Liver (tissue), 9 donors: Measurements from ENCODE around the gene GBGT1. TPM values are rescaled to one million over a fixed set of nuclear protein-coding genes. Genes with fewer than 3 reads are reported as not detected.
A peak's percentile ranks its signal among the peaks of the same experiment; 100 is the strongest.

Experiments used
- DNase-seq: peaks from one replicate; pipeline ENCODE4 v3.0.0-alpha.2; 2017; ENCODE audit warnings: low spot score
- H3K27ac ChIP-seq, 2 donors: one replicate each; pipeline ENCODE4 v1.7.0; 2013; ENCODE audit warnings: inconsistent platforms in 2 of 2, low read length in 2 of 2, control low read depth in 1 of 2, low read depth in 1 of 2, mild to moderate bottlenecking in 1 of 2
- H3K27me3 ChIP-seq, 4 donors: one replicate each; pipeline versions ENCODE4 v1.6.1 to v1.7.0; 2013; ENCODE audit warnings: low read length in 3 of 4, inconsistent platforms in 1 of 4, mild to moderate bottlenecking in 1 of 4, moderate library complexity in 1 of 4; ENCODE audit not compliant: control insufficient read depth in 4 of 4, insufficient read depth in 4 of 4
- H3K36me3 ChIP-seq, 4 donors: one replicate each; pipeline versions ENCODE4 v1.6.1 to v1.7.0; 2013; ENCODE audit warnings: low read length in 3 of 4, mild to moderate bottlenecking in 3 of 4, low read depth in 1 of 4, moderate library complexity in 1 of 4; ENCODE audit not compliant: control insufficient read depth in 4 of 4, insufficient read depth in 3 of 4
- H3K4me1 ChIP-seq, 4 donors: one replicate each; pipeline versions ENCODE4 v1.6.1 to v1.7.0; 2013; ENCODE audit warnings: low read length in 3 of 4, mild to moderate bottlenecking in 3 of 4, moderate library complexity in 1 of 4; ENCODE audit not compliant: control insufficient read depth in 4 of 4, insufficient read depth in 4 of 4
- H3K4me3 ChIP-seq, 3 donors: one replicate each; pipeline versions ENCODE4 v1.6.1 to v1.7.0; 2013; ENCODE audit warnings: low read length in 3 of 3, control low read depth in 1 of 3, low read depth in 1 of 3, mild to moderate bottlenecking in 1 of 3
- H3K9ac ChIP-seq, 2 donors: one replicate each; pipeline ENCODE4 v1.7.0; 2013; ENCODE audit warnings: low read length in 2 of 2, mild to moderate bottlenecking in 2 of 2, moderate library complexity in 2 of 2, control low read depth in 1 of 2, low read depth in 1 of 2
- H3K9me3 ChIP-seq, 4 donors: one replicate each; pipeline versions ENCODE4 v1.6.1 to v1.7.0; 2013; ENCODE audit warnings: low read length in 3 of 4; ENCODE audit not compliant: control insufficient read depth in 4 of 4
- EGR1 ChIP-seq, 2 donors: IDR thresholded peaks; 2 replicates each; pipeline ENCODE4 v1.6.1; 2016 to 2018; ENCODE audit warnings: antibody characterized with exemption in 2 of 2, low read depth in 2 of 2
- FOXA1 ChIP-seq: IDR thresholded peaks from 2 replicates; pipeline ENCODE4 v1.6.1; 2016; ENCODE audit warnings: antibody characterized with exemption
- FOXA2 ChIP-seq: IDR thresholded peaks from 2 replicates; pipeline ENCODE4 v1.6.1; 2016; ENCODE audit warnings: antibody characterized with exemption
- HNF4A ChIP-seq, 2 donors: conservative IDR thresholded peaks; 2 replicates each; pipeline ENCODE4 v1.6.1; 2016; ENCODE audit warnings: antibody characterized with exemption in 2 of 2, mild to moderate bottlenecking in 2 of 2
- HNF4G ChIP-seq: IDR thresholded peaks from 2 replicates; pipeline ENCODE4 v1.6.1; 2016; ENCODE audit warnings: antibody characterized with exemption
- JUND ChIP-seq, 2 donors: IDR thresholded peaks; 2 replicates each; pipeline ENCODE4 v1.6.1; 2016; ENCODE audit warnings: antibody characterized with exemption in 2 of 2
- NR2F2 ChIP-seq: IDR thresholded peaks from 2 replicates; pipeline ENCODE4 v1.6.1; 2016; ENCODE audit warnings: antibody characterized with exemption
- RAD21 ChIP-seq, 2 donors: IDR thresholded peaks; 2 replicates each; pipeline ENCODE4 v1.6.1; 2016; ENCODE audit warnings: antibody characterized with exemption in 2 of 2, mild to moderate bottlenecking in 2 of 2
- RXRA ChIP-seq, 2 donors: IDR thresholded peaks; 2 replicates each; pipeline ENCODE4 v1.6.1; 2017 to 2018; ENCODE audit warnings: antibody characterized with exemption in 2 of 2, mild to moderate bottlenecking in 1 of 2
- SP1 ChIP-seq: IDR thresholded peaks from 2 replicates; pipeline ENCODE4 v1.6.1; 2018; ENCODE audit warnings: antibody characterized with exemption, mild to moderate bottlenecking
- TAF1 ChIP-seq: conservative IDR thresholded peaks from 2 replicates; pipeline ENCODE4 v1.6.1; 2016; ENCODE audit warnings: antibody characterized with exemption, mild to moderate bottlenecking
- YY1 ChIP-seq: IDR thresholded peaks from 2 replicates; pipeline ENCODE4 v1.6.1; 2016; ENCODE audit warnings: antibody characterized with exemption, mild to moderate bottlenecking
- WGBS: extraction: QIAGEN DNeasy Blood & Tissue Kit; methylation state at CpG from one replicate; pipeline ENCODE4 v1.1.7; 2013; 5-methylcytosine and 5-hydroxymethylcytosine counted together
- polyA plus RNA-seq, 2 donors: library from polyadenylated mRNA; stranded (reverse) in 1 of 2; unstranded in 1 of 2; fragments of 200-250 nt in 1 of 2; fragments of >200 nt in 1 of 2; fragmentation: Nextera tagmentation in 1 of 2; extraction: Ambion mirVana in 1 of 2; gene quantifications; one replicate each; pipeline versions ENCODE4 v1.2.1 to v1.2.3, GENCODE V29; 2013 to 2015
- total RNA-seq, 2 donors: library from RNA; depleted of rRNA; stranded (reverse); fragments of >200 nt; gene quantifications; one replicate each; pipeline ENCODE4 v1.2.3, GENCODE V29; 2014
- TF ChIP-seq, protein P1 (sequence below): IDR thresholded peaks from 2 replicates; pipeline ENCODE4 v1.6.1; 2016; ENCODE audit warnings: antibody characterized with exemption
- TF ChIP-seq, protein P2 (sequence below): IDR thresholded peaks from 2 replicates; pipeline ENCODE4 v1.6.1; 2016; ENCODE audit warnings: antibody characterized with exemption
- TF ChIP-seq, protein P3 (sequence below): fragments of 150-350 bp; IDR thresholded peaks from 2 replicates; pipeline ENCODE4 v1.5.1; 2017; ENCODE audit warnings: improper control_type of control experiment, low read depth, low read length; ENCODE audit not compliant: missing input control
- TF ChIP-seq, protein P4 (sequence below): IDR thresholded peaks from 2 replicates; pipeline ENCODE4 v1.6.1; 2016; ENCODE audit warnings: antibody characterized with exemption, mild to moderate bottlenecking
- TF ChIP-seq, protein P5 (sequence below): IDR thresholded peaks from 2 replicates; pipeline ENCODE4 v1.6.1; 2016; ENCODE audit warnings: antibody characterized with exemption
- donor health status: healthy.
- donor health status: healthy.
- donor health status: healthy.
- donor health status: healthy.
- donor health status: healthy.

Gene GBGT1
- total and polyA plus RNA-seq, 4 donors: 0.33 to 25.7 (median 2.3) TPM

DNA sequence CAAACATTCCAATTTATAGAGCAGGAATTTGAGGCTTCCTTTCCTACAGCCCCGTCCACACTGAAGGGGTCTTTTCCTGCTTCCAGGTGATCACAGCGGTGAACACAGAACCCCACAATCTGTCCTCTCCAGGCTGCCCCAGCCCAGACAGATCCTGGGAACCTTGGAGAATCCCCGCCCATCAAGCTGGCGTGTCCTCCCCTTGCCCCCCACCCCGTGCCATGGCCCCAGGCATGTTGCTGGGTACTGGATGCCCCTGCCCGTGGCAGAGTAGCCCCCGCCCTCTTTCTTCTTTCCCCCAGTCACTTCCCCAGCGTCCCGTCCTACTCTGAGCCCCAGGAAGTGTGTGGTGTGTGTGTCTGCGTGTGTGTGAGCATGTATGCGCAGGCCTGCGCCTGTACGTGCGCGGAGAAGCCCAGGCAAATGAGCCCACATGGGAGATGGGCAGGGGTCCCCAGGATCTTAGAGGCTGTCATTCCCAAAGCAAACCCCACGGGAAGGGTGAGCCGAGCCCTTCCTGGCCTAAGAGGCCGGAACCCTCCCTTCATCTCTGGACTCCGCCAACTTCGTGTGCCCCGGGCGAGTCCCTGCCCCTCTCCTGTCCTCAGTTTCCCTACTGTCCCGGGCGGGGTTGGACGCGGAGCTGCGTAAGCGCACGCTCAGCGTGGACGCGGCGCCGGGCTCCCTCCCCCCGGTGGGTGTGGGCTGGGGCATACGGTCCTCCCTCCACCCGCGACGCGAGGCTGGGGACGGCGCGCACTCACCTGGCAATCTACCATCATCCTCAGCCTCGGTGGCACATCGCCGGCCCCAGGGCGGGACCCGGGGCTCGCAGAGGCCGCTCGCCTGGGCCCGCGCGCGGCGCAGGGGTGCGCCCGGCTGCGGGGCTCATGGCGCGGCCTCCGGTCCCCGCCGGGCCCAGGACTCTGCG is 15.2 kb downstream of the GBGT1 start (continued):
- TF ChIP-seq, protein P1, sequence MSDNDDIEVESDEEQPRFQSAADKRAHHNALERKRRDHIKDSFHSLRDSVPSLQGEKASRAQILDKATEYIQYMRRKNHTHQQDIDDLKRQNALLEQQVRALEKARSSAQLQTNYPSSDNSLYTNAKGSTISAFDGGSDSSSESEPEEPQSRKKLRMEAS: no peak
- TF ChIP-seq SP1: no peak
- TF ChIP-seq RXRA (IDR thresholded peaks at IDR 0.05): no peak
- no peak for TF ChIP-seq HNF4A (conservative IDR thresholded peaks at IDR 0.05)

DNA sequence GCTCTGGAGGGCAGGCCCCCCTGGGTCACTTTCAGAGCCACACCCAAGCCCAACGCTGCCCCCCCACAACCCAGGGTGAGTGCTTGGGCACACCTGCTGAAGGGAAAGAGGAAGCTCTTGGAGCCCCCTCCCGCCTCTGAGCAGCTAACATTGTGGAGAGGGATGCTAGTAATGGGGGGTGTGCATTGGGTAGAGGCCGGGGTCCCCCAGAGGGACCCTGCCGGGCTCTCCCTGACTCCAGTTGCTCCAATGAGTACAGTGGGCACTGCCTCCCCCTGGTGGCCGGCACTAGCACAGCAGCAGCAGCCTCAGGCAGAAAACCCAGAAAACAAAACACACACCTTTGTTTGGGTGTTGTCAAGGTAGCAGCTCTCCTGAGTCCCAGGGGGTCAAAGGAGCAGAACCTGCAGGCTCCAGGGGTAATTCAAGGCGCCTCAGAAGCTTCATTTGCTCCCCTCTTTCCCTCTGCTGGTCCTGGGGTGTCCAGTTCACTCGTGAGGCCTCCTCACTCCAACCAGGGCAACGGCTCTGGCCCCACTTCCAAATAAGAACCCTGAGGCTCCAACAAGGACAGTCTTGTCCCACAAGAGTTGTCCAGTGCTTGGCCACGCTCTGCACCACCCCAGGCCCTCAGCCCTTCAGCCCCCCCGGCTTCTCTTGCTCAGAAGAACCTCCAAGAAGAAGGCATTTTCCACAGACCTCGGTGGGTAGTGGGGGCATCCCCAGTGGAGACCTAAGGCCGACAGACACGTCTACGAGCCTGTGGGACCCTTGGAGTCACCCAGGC is 16.1 kb downstream of the GBGT1 start:
- peak overlapping the region; percentile 3 to 5 for H3K27ac ChIP-seq
- H3K4me1 ChIP-seq: peaks cover 5 to 35% (median 16%) of the 10 kb centered on the region in 4 donors
- no peaks in the 10 kb centered on the region for H3K36me3 ChIP-seq
- H3K9me3 ChIP-seq: no peaks in the 10 kb centered on the region
- no peak overlapping the region for H3K4me3 ChIP-seq
- TF ChIP-seq SP1 (no peak), FOXA2 (no peak), NR2F2 (no peak), HNF4G (no peak), FOXA1 (no peak), TAF1 (no peak), HNF4A (conservative IDR thresholded peaks at IDR 0.05) (no peak), RXRA (IDR thresholded peaks at IDR 0.05) (no peak), JUND (IDR thresholded peaks at IDR 0.05) (no peak), RAD21 (IDR thresholded peaks at IDR 0.05) (peak; percentile 85 to 89), YY1 (no peak), EGR1 (IDR thresholded peaks at IDR 0.05; ENCODE audit: low read depth in 2 of 2) (no peak)
- TF ChIP-seq, protein P2, sequence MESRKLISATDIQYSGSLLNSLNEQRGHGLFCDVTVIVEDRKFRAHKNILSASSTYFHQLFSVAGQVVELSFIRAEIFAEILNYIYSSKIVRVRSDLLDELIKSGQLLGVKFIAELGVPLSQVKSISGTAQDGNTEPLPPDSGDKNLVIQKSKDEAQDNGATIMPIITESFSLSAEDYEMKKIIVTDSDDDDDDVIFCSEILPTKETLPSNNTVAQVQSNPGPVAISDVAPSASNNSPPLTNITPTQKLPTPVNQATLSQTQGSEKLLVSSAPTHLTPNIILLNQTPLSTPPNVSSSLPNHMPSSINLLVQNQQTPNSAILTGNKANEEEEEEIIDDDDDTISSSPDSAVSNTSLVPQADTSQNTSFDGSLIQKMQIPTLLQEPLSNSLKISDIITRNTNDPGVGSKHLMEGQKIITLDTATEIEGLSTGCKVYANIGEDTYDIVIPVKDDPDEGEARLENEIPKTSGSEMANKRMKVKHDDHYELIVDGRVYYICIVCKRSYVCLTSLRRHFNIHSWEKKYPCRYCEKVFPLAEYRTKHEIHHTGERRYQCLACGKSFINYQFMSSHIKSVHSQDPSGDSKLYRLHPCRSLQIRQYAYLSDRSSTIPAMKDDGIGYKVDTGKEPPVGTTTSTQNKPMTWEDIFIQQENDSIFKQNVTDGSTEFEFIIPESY: no peak
- TF ChIP-seq, protein P3, sequence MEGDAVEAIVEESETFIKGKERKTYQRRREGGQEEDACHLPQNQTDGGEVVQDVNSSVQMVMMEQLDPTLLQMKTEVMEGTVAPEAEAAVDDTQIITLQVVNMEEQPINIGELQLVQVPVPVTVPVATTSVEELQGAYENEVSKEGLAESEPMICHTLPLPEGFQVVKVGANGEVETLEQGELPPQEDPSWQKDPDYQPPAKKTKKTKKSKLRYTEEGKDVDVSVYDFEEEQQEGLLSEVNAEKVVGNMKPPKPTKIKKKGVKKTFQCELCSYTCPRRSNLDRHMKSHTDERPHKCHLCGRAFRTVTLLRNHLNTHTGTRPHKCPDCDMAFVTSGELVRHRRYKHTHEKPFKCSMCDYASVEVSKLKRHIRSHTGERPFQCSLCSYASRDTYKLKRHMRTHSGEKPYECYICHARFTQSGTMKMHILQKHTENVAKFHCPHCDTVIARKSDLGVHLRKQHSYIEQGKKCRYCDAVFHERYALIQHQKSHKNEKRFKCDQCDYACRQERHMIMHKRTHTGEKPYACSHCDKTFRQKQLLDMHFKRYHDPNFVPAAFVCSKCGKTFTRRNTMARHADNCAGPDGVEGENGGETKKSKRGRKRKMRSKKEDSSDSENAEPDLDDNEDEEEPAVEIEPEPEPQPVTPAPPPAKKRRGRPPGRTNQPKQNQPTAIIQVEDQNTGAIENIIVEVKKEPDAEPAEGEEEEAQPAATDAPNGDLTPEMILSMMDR: peak; percentile 94
- TF ChIP-seq, protein P4, sequence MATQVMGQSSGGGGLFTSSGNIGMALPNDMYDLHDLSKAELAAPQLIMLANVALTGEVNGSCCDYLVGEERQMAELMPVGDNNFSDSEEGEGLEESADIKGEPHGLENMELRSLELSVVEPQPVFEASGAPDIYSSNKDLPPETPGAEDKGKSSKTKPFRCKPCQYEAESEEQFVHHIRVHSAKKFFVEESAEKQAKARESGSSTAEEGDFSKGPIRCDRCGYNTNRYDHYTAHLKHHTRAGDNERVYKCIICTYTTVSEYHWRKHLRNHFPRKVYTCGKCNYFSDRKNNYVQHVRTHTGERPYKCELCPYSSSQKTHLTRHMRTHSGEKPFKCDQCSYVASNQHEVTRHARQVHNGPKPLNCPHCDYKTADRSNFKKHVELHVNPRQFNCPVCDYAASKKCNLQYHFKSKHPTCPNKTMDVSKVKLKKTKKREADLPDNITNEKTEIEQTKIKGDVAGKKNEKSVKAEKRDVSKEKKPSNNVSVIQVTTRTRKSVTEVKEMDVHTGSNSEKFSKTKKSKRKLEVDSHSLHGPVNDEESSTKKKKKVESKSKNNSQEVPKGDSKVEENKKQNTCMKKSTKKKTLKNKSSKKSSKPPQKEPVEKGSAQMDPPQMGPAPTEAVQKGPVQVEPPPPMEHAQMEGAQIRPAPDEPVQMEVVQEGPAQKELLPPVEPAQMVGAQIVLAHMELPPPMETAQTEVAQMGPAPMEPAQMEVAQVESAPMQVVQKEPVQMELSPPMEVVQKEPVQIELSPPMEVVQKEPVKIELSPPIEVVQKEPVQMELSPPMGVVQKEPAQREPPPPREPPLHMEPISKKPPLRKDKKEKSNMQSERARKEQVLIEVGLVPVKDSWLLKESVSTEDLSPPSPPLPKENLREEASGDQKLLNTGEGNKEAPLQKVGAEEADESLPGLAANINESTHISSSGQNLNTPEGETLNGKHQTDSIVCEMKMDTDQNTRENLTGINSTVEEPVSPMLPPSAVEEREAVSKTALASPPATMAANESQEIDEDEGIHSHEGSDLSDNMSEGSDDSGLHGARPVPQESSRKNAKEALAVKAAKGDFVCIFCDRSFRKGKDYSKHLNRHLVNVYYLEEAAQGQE: no peak
- TF ChIP-seq, protein P1: no peak
- TF ChIP-seq, protein P5, sequence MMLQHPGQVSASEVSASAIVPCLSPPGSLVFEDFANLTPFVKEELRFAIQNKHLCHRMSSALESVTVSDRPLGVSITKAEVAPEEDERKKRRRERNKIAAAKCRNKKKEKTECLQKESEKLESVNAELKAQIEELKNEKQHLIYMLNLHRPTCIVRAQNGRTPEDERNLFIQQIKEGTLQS: no peak
- 39% methylated on average over 14 of the region's 14 CpGs for WGBS
- no peaks in the 10 kb centered on the region for H3K27me3 ChIP-seq
- peak; percentile 89 for DNase-seq
- H3K9ac ChIP-seq: no peak overlapping the region
